Measurements from ENCODE around the gene CHST15.

- TF ChIP-seq POLR2A (IDR thresholded peaks at IDR 0.05): no peak
- no peak for TF ChIP-seq CTCF (IDR thresholded peaks at IDR 0.05)
Observed at GRCh38 chr10:124008681-124009080, 84.7 kb downstream of the CHST15 start.

Measured in adrenal gland (tissue), 5 donors.